Spleen (tissue), 11 donors: ENCODE results near the gene PLXNB2. TPM values are rescaled to one million over a fixed set of nuclear protein-coding genes. Genes with fewer than 3 reads are reported as not detected.
A peak's percentile ranks its signal among the peaks of the same experiment; 100 is the strongest.

Experiments
- DNase-seq: peaks from one replicate; pipeline ENCODE4 v3.0.0-alpha.2; 2020
- H3K27ac ChIP-seq, 8 donors: fragments of 200-600 bp; sonication (generic) in 7 of 8; 1 replicate in 4 of 8; 2 replicates in 4 of 8; pipeline versions ENCODE4 v1.5.0 to v1.8.0; 2016 to 2021; ENCODE audit warnings: inconsistent platforms in 4 of 8, mild to moderate bottlenecking in 4 of 8, moderate library complexity in 1 of 8
- H3K27me3 ChIP-seq, 7 donors: fragments of 200-600 bp; sonication (generic) in 6 of 7; replicated peaks in 1 of 7; 1 replicate in 4 of 7; 2 replicates in 3 of 7; pipeline versions ENCODE4 v1.5.0 to v1.8.0; 2016 to 2021; ENCODE audit warnings: inconsistent platforms in 3 of 7, mild to moderate bottlenecking in 1 of 7
- H3K36me3 ChIP-seq, 6 donors: fragments of 200-600 bp; sonication (generic) in 5 of 6; 1 replicate in 4 of 6; 2 replicates in 2 of 6; pipeline versions ENCODE4 v1.5.0 to v1.8.0; 2016 to 2021; ENCODE audit warnings: inconsistent platforms in 2 of 6
- H3K4me1 ChIP-seq, 6 donors: fragments of 200-600 bp; sonication (generic) in 5 of 6; 1 replicate in 3 of 6; 2 replicates in 3 of 6; pipeline versions ENCODE4 v1.5.0 to v1.8.0; 2016 to 2021; ENCODE audit warnings: inconsistent platforms in 3 of 6
- H3K4me3 ChIP-seq, 8 donors: fragments of 200-600 bp; sonication (generic) in 7 of 8; 1 replicate in 4 of 8; 2 replicates in 4 of 8; pipeline versions ENCODE4 v1.5.0 to v1.8.0; 2016 to 2021; ENCODE audit warnings: inconsistent platforms in 4 of 8, mild to moderate bottlenecking in 4 of 8, moderate library complexity in 2 of 8
- H3K9me3 ChIP-seq, 8 donors: fragments of 200-600 bp; sonication (generic) in 7 of 8; 1 replicate in 4 of 8; 2 replicates in 4 of 8; pipeline versions ENCODE4 v1.5.0 to v1.8.0; 2016 to 2021; ENCODE audit warnings: inconsistent platforms in 4 of 8
- CTCF ChIP-seq, 11 experiments: fragments of 200-600 bp in 7 of 11; fragments of 450-650 bp in 4 of 11; sonication (generic) in 4 of 11; IDR thresholded peaks in 8 of 11; conservative IDR thresholded peaks in 3 of 11; 1 replicate in 7 of 11; 2 replicates in 4 of 11; pipeline versions ENCODE4 v1.4.0 to v1.8.0; 2016 to 2021; ENCODE audit warnings: antibody characterized with exemption in 11 of 11, inconsistent platforms in 4 of 11, mild to moderate bottlenecking in 1 of 11
- POLR2A ChIP-seq, 3 donors: fragments of 450-650 bp; IDR thresholded peaks; one replicate each; pipeline ENCODE4 v1.5.1; 2017; ENCODE audit warnings: antibody characterized with exemption in 3 of 3, mild to moderate bottlenecking in 1 of 3
- POLR2AphosphoS5 ChIP-seq, 3 donors: sonication (generic); formaldehyde crosslinking; IDR thresholded peaks; one replicate each; pipeline ENCODE4 v1.5.1; 2017; ENCODE audit warnings: antibody characterized with exemption in 3 of 3
- WGBS, 5 donors: extraction: QIAGEN DNeasy Blood & Tissue Kit in 3 of 5; methylation state at CpG; one replicate each; pipeline versions ENCODE4 v1.1.5 to v1.1.7; 2013 to 2018; 5-methylcytosine and 5-hydroxymethylcytosine counted together
- intact Hi-C: fragments of 100-400 bp; cut with DNase I; formaldehyde crosslinking; loops from one replicate; pipeline ENCODE4 v1.15.0; 2023; ENCODE audit warnings: low total_unique reads
- polyA plus RNA-seq, 3 donors: library from polyadenylated mRNA; stranded (reverse); fragments of 200-250 nt; gene quantifications; one replicate each; pipeline ENCODE4 v1.2.1, GENCODE V29; 2013
- total RNA-seq, 7 donors: library from RNA; depleted of rRNA in 3 of 7; stranded (reverse); fragments of >200 nt in 3 of 7; fragmentation: NEBNext Ultra II Directional in 4 of 7; extraction: Animal tissue kit (Norgen Biotek cat#: 25700) in 4 of 7; gene quantifications; one replicate each; pipeline versions ENCODE4 v1.1.0 to v1.2.1, GENCODE V29; 2016 to 2021
- donor health status: healthy with polysubstance abuse.
- donor health status: DM: no; HTN: no; CAD: no; lungs with moderate emphysema.
- donor health status: DM: no; HTN: no; CAD: no.
- donor health status: Bipolar disorder and iron deficiency.
- donor health status: healthy.
- donor health status: DM: no; HTN: no; CAD: no.
- donor health status: DM: yes; HTN: yes; CAD: no.

The PLXNB2 gene
- total and polyA plus RNA-seq, 10 donors = 41.9 to 382 (median 242) TPM

GRCh38 chr22:50317674-50318073 is 10.2 kb upstream of the PLXNB2 start:
- 78 to 93% (median 89%) methylated on average over 7 of the region's 7 CpGs for WGBS, 5 donors
- peaks cover 17 to 58% (median 36%) of the 10 kb centered on the region in 6 donors for H3K4me1 ChIP-seq
- DNase-seq = no peak

GRCh38 chr22:50317178-50317577 is 9.7 kb upstream of the PLXNB2 start:
- no peaks in the 10 kb centered on the region for H3K9me3 ChIP-seq
- H3K4me3 ChIP-seq = no peak overlapping the region
- H3K27ac ChIP-seq = peak overlapping the region in 2 of 8 donors; percentile 8 to 41
- intact Hi-C loops = no loop called here
- 79 to 100% (median 92%) methylated on average over 5 to 9 of the region's 9 CpGs for WGBS, 5 donors
- H3K36me3 ChIP-seq = peaks cover 0 to under 1% (median 0%) of the 10 kb centered on the region in 6 donors
- no peak for DNase-seq
- no peaks in the 10 kb centered on the region for H3K27me3 ChIP-seq
- TF ChIP-seq CTCF (IDR thresholded peaks at IDR 0.05 in 8 of 11, conservative IDR thresholded peaks at IDR 0.05 in 3 of 11) = no peak
- no peak for TF ChIP-seq POLR2A (IDR thresholded peaks at IDR 0.05)
- no peak for TF ChIP-seq POLR2AphosphoS5 (IDR thresholded peaks at IDR 0.05)
- peaks cover 17 to 61% (median 38%) of the 10 kb centered on the region in 6 donors for H3K4me1 ChIP-seq

More at GRCh38 chr22:50317674-50318073, 10.2 kb upstream of the PLXNB2 start:
- intact Hi-C loops = no loop called here
- H3K27ac ChIP-seq = peak overlapping the region in 3 of 8 donors; percentile 8 to 41 (median 11)
- no peaks in the 10 kb centered on the region for H3K27me3 ChIP-seq
- no peaks in the 10 kb centered on the region for H3K36me3 ChIP-seq
- TF ChIP-seq CTCF (IDR thresholded peaks at IDR 0.05 in 8 of 11, conservative IDR thresholded peaks at IDR 0.05 in 3 of 11) = no peak
- TF ChIP-seq POLR2A (IDR thresholded peaks at IDR 0.05) = no peak
- no peak for TF ChIP-seq POLR2AphosphoS5 (IDR thresholded peaks at IDR 0.05)
- no peaks in the 10 kb centered on the region for H3K9me3 ChIP-seq
- H3K4me3 ChIP-seq = no peak overlapping the region

GRCh38 chr22:50316114-50317065 is 8.9 kb upstream of the PLXNB2 start:
- H3K36me3 ChIP-seq = peaks cover 0 to 8% (median 0%) of the 10 kb centered on the region in 6 donors
- intact Hi-C loops = no loop called here
- TF ChIP-seq CTCF (IDR thresholded peaks at IDR 0.05 in 8 of 11, conservative IDR thresholded peaks at IDR 0.05 in 3 of 11) (no peak), POLR2A (IDR thresholded peaks at IDR 0.05) (no peak), POLR2AphosphoS5 (IDR thresholded peaks at IDR 0.05) (no peak)
- no peak overlapping the region for H3K4me3 ChIP-seq
- peak; percentile 74 for DNase-seq
- H3K27me3 ChIP-seq = no peaks in the 10 kb centered on the region
- H3K27ac ChIP-seq = peak overlapping the region in 1 of 8 donors; percentile 84
- no peaks in the 10 kb centered on the region for H3K9me3 ChIP-seq
- H3K4me1 ChIP-seq = peaks cover 20 to 69% (median 46%) of the 10 kb centered on the region in 6 donors
- WGBS, 5 donors = 87 to 93% (median 90%) methylated on average over 28 to 32 of the region's 45 CpGs
